Endothelial cell of umbilical vein (primary cell): ENCODE measurements around the gene TPM3. TPM values are rescaled to one million over a fixed set of nuclear protein-coding genes. Genes with fewer than 3 reads are reported as not detected.

Source experiments
- BruUV-seq: library from RNA; stranded (reverse); fragments of 400-500 nt; replicated peaks from 2 replicates; lab custom pipeline; 2021; lab: Mats Ljungman, UMichigan
- CTCF ChIA-PET: fragments of 300-600, 350-600 bp; sonication (Branson Sonifier 250); formaldehyde crosslinking; loops from one replicate; lab custom pipeline; 2021; ENCODE audit warnings: antibody characterized with exemption, inconsistent platforms; lab: Charles Lee
- POLR2A ChIA-PET: fragments of 300-600, 350-600 bp; sonication (Branson Sonifier 250); formaldehyde crosslinking; loops from one replicate; lab custom pipeline; 2021; ENCODE audit warnings: antibody characterized with exemption, inconsistent platforms; lab: Charles Lee
- DNase-seq: peaks from one replicate; pipeline ENCODE4 v3.0.0-alpha.2; 2011; ENCODE audit warnings: low read depth, low spot score
- FAIRE-seq: peaks from 2 replicates; lab custom pipeline; 2011; peaks lifted over from hg19 to GRCh38; lab: Jason Lieb, UNC
- H2AFZ ChIP-seq: 2 replicates; pipeline ENCODE4 v1.6.0; 2012; ENCODE audit warnings: low read depth, low read length, control low read depth, inconsistent platforms
- H3K27ac ChIP-seq: 2 replicates; pipeline ENCODE4 v1.5.1; 2011; ENCODE audit warnings: low read depth, mild to moderate bottlenecking, control low read depth, low read length, moderate library complexity; ENCODE audit not compliant: insufficient read depth
- H3K27me3 ChIP-seq, 2 experiments: 2 replicates each; pipeline versions ENCODE4 v1.6.0 to v1.6.1; 2011; ENCODE audit warnings: low read length in 2 of 2, mixed read lengths in 1 of 2; ENCODE audit not compliant: control insufficient read depth in 2 of 2, insufficient read depth in 2 of 2
- H3K36me3 ChIP-seq, 2 experiments: 2 replicates in 1 of 2; 3 replicates in 1 of 2; pipeline ENCODE4 v1.5.1; 2011; ENCODE audit warnings: low read length in 2 of 2, mild to moderate bottlenecking in 1 of 2, moderate library complexity in 1 of 2; ENCODE audit not compliant: control insufficient read depth in 2 of 2, insufficient read depth in 2 of 2; ENCODE audit errors: extremely low read depth in 1 of 2
- H3K4me1 ChIP-seq: 3 replicates; pipeline ENCODE4 v1.5.1; 2011; ENCODE audit warnings: mild to moderate bottlenecking, low read length; ENCODE audit not compliant: control insufficient read depth, insufficient read depth; ENCODE audit errors: extremely low read depth
- H3K4me2 ChIP-seq: 2 replicates; pipeline ENCODE4 v1.6.1; 2011; ENCODE audit warnings: low read length, control low read depth, mixed read lengths; ENCODE audit not compliant: insufficient read depth
- H3K4me3 ChIP-seq, 3 experiments: fragments of 200-600 bp in 1 of 3; sonication (generic), shearing (Covaris generic) in 1 of 3; replicated peaks in 1 of 3; 2 replicates each; pipeline ENCODE4 v1.5.1; 2011 to 2016; ENCODE audit warnings: control low read depth in 3 of 3, low read length in 3 of 3, mild to moderate bottlenecking in 2 of 3, inconsistent platforms in 1 of 3, low read depth in 1 of 3, moderate library complexity in 1 of 3; ENCODE audit not compliant: insufficient read depth in 1 of 3
- H3K79me2 ChIP-seq: 2 replicates; pipeline ENCODE4 v1.6.0; 2012; ENCODE audit warnings: low read length, inconsistent platforms; ENCODE audit not compliant: control insufficient read depth, insufficient read depth
- H3K9ac ChIP-seq: replicated peaks from 2 replicates; pipeline ENCODE3; 2011; ENCODE audit warnings: low read length, control low read depth; ENCODE audit not compliant: insufficient read depth; ENCODE audit errors: extremely low read depth
- H3K9me1 ChIP-seq: replicated peaks from 3 replicates; pipeline ENCODE4 v1.6.0; 2011; ENCODE audit warnings: mild to moderate bottlenecking, low read length; ENCODE audit not compliant: control insufficient read depth, insufficient read depth; ENCODE audit errors: extremely low read depth
- H3K9me3 ChIP-seq: replicated peaks from 2 replicates; pipeline ENCODE4 v1.5.1; 2012; ENCODE audit warnings: low read length, inconsistent platforms; ENCODE audit not compliant: control insufficient read depth, insufficient read depth
- H4K20me1 ChIP-seq: replicated peaks from 2 replicates; pipeline ENCODE3; 2011; ENCODE audit warnings: mild to moderate bottlenecking, low read length; ENCODE audit not compliant: control insufficient read depth, insufficient read depth; ENCODE audit errors: extremely low read depth
- EZH2 ChIP-seq: IDR thresholded peaks from 2 replicates; pipeline ENCODE4 v1.6.1; 2012; ENCODE audit warnings: borderline replicate concordance, low read depth, mild to moderate bottlenecking, moderate library complexity, low read length, inconsistent platforms; ENCODE audit not compliant: severe bottlenecking
- FOS ChIP-seq: IDR thresholded peaks from 2 replicates; pipeline ENCODE4 v1.6.1; 2011; ENCODE audit warnings: mild to moderate bottlenecking, low read length, moderate library complexity, borderline replicate concordance; ENCODE audit not compliant: insufficient read depth
- JUN ChIP-seq: IDR thresholded peaks from 2 replicates; pipeline ENCODE4 v1.6.1; 2011; ENCODE audit warnings: borderline replicate concordance, low read depth; ENCODE audit not compliant: insufficient read length, insufficient read depth
- POLR2A ChIP-seq: IDR thresholded peaks from 2 replicates; pipeline ENCODE4 v1.6.1; 2012; ENCODE audit warnings: low read depth, mild to moderate bottlenecking, control low read depth, low read length
- POLR2AphosphoS5 ChIP-seq: IDR thresholded peaks from 2 replicates; pipeline ENCODE4 v1.6.1; 2012; ENCODE audit warnings: low read depth, mild to moderate bottlenecking, control low read depth, low read length, moderate library complexity; ENCODE audit not compliant: insufficient read depth
- dilution Hi-C: fragments of 300-500 bp; cut with MboI; formaldehyde crosslinking; loops from one replicate; pipeline ENCODE4 v1.15.0; 2019; ENCODE audit warnings: low sequenced_read_pairs; ENCODE audit not compliant: extremely low pct_ligation_motif_present
- intact Hi-C: fragments of 100-400 bp; cut with micrococcal nuclease; formaldehyde crosslinking; loops from one replicate; pipeline ENCODE4 v1.10.0; 2022
- polyA plus RNA-seq, 4 experiments: library from polyadenylated mRNA; depleted of rRNA in 3 of 4; stranded (reverse) in 3 of 4; unstranded in 1 of 4; fragments of >200 nt; gene quantifications; 2 replicates each; pipeline versions ENCODE4 v1.2.1 to v1.2.3, GENCODE V29; 2011 to 2012; ENCODE audit warnings: missing spikeins in 1 of 4
- total RNA-seq: library from RNA; stranded (reverse); gene quantifications from 2 replicates; pipeline ENCODE4 v1.2.3, GENCODE V29; 2021
- TF ChIP-seq, protein P1 (sequence below): IDR thresholded peaks from 2 replicates; pipeline ENCODE4 v1.6.1; 2011; ENCODE audit not compliant: insufficient read depth, insufficient read length

TPM3 gene
- total and polyA plus RNA-seq, 2 donors (not counting 3 experiments of a cell fraction or from before 2014, with no cell fraction given): 395 to 927 TPM

DNA sequence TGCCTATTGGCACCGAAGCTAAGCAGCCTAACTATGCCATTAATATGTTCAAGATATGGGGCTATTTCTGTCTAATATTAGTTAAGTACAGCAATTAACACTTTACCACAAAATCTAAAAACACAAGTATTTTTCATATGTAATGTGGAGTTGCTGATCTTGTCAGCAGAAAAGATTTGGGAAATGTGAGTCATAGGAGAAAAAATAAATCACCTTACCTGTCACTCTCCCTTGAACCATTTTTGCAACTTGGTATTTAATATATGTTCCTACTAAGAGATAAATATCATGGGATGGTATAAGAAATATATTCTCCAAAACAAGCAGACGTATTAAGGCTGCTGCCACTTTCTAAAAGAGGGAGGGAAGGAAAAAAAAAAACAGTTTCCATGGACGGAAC, 54.0 kb downstream of the TPM3 start:
- intact Hi-C loops (no loop called here), dilution Hi-C loops (no loop called here)
- H3K4me1 ChIP-seq: no peaks in the 10 kb centered on the region
- no peaks in the 10 kb centered on the region for H4K20me1 ChIP-seq
- TF ChIP-seq POLR2AphosphoS5 (no peak), JUN (no peak), FOS (no peak), POLR2A (no peak), EZH2 (no peak)
- no peak overlapping the region for H3K4me3 ChIP-seq
- DNase-seq (no peak), FAIRE-seq (no peak)
- no peaks in the 10 kb centered on the region for H3K9me3 ChIP-seq
- no peak overlapping the region for H3K9ac ChIP-seq
- no TSS peak for BruUV-seq
- no peak overlapping the region for H3K4me2 ChIP-seq
- no peaks in the 10 kb centered on the region for H3K27me3 ChIP-seq
- no peaks in the 10 kb centered on the region for H3K36me3 ChIP-seq
- CTCF ChIA-PET: interaction anchor here (0.9 to 1.0 kb wide), 2 partner anchors 11 to 13 kb away, joined by 3 read pairs; no protein-coding TSS in a partner anchor
- H3K9me1 ChIP-seq: no peaks in the 10 kb centered on the region
- no peaks in the 10 kb centered on the region for H3K79me2 ChIP-seq
- no peak overlapping the region for H3K27ac ChIP-seq
- POLR2A ChIA-PET: interaction anchor here (0.7 kb wide), 1 partner anchor 128 kb away, joined by 3 read pairs; no protein-coding TSS in a partner anchor
- no peak overlapping the region for H2AFZ ChIP-seq

DNA sequence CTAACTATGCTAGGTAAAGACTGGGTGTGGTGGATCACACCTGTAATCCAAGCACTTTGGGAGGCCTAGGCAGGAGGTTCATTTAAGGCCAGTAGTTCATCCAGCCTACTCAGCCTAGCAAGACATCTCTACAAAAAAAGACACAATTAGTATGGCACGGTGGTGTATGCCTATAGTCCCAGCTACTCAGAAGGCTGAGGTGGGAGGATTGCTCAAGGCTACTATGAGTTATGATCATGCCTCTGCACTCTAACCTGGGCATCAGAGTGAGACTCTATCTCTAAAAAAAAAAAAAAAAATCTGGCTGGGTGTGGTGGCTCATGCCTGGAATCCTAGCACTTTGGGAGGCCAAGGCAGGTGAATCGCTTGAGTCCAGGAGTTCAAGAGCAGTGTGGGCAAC, 58.6 kb downstream of the TPM3 start:
- no peak overlapping the region for H2AFZ ChIP-seq
- FAIRE-seq (no peak), DNase-seq (no peak)
- no peak overlapping the region for H3K27ac ChIP-seq
- no peaks in the 10 kb centered on the region for H3K4me1 ChIP-seq
- dilution Hi-C loops: no loop called here
- H3K9me3 ChIP-seq: no peaks in the 10 kb centered on the region
- H3K36me3 ChIP-seq: no peaks in the 10 kb centered on the region
- no peak overlapping the region for H3K4me3 ChIP-seq
- intact Hi-C loops: no loop called here
- no TSS peak for BruUV-seq
- no peaks in the 10 kb centered on the region for H4K20me1 ChIP-seq
- CTCF ChIA-PET: interaction anchor here (1.4 kb wide), 1 partner anchor 13 kb away, joined by 4 read pairs; no protein-coding TSS in a partner anchor
- TF ChIP-seq, protein P1, sequence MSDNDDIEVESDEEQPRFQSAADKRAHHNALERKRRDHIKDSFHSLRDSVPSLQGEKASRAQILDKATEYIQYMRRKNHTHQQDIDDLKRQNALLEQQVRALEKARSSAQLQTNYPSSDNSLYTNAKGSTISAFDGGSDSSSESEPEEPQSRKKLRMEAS: no peak
- TF ChIP-seq JUN: no peak
- H3K9me1 ChIP-seq: no peaks in the 10 kb centered on the region
- H3K27me3 ChIP-seq: no peaks in the 10 kb centered on the region
- POLR2A ChIA-PET: interaction anchor here (0.7 kb wide), 1 partner anchor 141 kb away, joined by 10 read pairs; no protein-coding TSS in a partner anchor
- H3K4me2 ChIP-seq: no peak overlapping the region
- no peak overlapping the region for H3K9ac ChIP-seq
- no peaks in the 10 kb centered on the region for H3K79me2 ChIP-seq
